Measurements from ENCODE around the gene NEK6. TPM values are rescaled to one million over a fixed set of nuclear protein-coding genes. Genes with fewer than 3 reads are reported as not detected.

Gene NEK6
- total RNA-seq, result 45.6 and 63.6 TPM in 2 replicates

GRCh38 chr9:124257844-124258606, at the start of gene NEK6:
Gene NEK6 (plus strand): TSS chr9:124257949. CDS start chr9:124301965, 44,016 bp downstream.

Other genes starting within 250 kb of the NEK6 start
- gene LHX2, start 246.2 kb upstream of the NEK6 start, total RNA-seq, result 0.34 and 0.70 TPM in 2 replicates
- 137 and 189 TPM in 2 replicates for gene PSMB7, start 157.5 kb downstream of the NEK6 start, total RNA-seq
- gene ADGRD2, start 192.5 kb downstream of the NEK6 start, total RNA-seq, result not detected in 2 replicates
- gene NR5A1, start 249.4 kb downstream of the NEK6 start, total RNA-seq, result not detected in 2 replicates

Measured in pericardium fibroblast (primary cell).